Amniotic epithelial cell (primary cell): ENCODE results near the gene ZNF385D.

ENCODE experiments used
- DNase-seq: peaks from one replicate; pipeline ENCODE4 v3.0.0-alpha.2; 2010; ENCODE audit warnings: low read depth

The ZNF385D gene

DNA sequence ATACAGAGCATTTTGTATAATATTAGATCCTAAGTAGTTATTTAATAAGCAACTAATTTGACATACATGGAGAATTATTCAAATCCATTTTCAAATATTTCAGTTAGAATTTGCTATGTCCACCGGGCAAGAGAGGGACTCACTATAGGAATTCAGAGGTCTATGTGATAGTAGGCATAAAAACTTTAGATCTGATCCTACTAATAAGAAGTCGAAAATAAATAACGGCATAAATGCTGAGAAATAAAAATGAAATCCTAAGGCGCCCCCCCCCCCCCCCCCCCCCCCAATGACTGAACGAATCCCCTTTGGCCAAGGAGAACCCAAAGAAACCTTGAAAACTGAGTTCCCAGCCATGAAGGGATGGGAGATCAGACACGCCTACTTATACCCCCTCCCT lies 80.6 kb downstream of the ZNF385D start:
- no peak for DNase-seq

GRCh38 chr3:21668012-21668411 lies 83.0 kb downstream of the ZNF385D start:
- DNase-seq, result no peak

GRCh38 chr3:21665444-21666100 lies 85.4 kb downstream of the ZNF385D start:
- DNase-seq, result no peak

- DNase-seq, result no peak
These were observed 86.0 kb downstream of the ZNF385D start for GRCh38 chr3:21664996-21665395.

- no peak for DNase-seq
These were observed 88.6 kb downstream of the ZNF385D start for GRCh38 chr3:21662403-21662802.

DNA sequence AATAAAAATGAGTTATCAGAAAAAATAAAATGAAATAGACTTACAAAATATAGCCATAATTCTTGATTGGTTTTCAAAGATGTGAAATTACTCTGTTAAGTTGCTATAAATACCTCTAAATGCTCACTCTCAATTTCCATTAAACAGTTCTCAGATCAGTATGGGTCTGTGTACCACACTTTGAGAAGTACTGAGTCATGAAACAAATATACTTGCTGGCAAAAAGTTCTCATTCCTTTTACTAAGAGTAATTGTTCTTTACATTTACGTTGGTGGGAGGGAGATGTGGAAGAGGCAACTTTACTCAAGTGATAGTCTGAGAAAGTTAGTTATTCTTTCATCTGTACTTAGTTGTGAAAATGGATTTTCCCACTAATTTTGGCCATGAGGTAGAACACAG lies 96.3 kb downstream of the ZNF385D start:
- peak; percentile 61 for DNase-seq

DNA sequence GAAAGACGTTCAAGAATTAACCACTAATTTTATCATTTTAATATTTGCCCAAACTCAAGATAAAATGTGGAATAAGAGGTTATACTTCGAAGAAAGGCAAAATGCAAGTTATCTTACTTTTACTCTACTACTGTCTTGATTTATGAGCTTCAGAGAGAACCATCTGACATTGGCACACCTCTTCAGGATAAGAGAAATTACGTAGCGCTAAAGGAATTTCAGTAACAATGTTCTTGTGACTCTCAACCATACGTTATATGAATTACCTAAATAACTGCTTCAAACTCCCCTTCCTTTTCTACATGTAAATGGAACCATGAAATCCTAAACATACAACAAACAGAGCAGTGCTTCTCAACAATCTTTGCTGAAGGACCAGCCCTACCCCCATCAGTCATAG lies 96.8 kb downstream of the ZNF385D start:
- DNase-seq, result peak; percentile 76

DNA sequence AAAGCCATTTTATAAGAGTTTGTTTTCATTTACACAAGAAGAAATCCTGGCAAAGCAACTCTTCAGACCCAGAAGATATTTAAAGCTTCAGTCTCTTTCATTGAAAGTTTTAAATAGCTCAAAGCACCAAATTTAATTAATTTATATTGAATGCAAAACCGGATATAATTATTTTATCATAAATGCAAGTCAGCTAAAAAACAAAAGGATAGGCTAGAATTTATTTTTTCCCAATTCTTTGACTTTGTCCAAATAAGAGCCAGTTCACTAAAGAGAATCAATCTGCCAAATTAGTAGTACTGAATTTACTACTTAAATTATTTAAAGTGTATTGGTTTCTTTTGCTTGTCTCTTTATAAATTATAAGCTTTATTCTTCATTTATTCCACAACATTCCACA lies 101.5 kb downstream of the ZNF385D start:
- no peak for DNase-seq

GRCh38 chr3:21647961-21648360 lies 103.0 kb downstream of the ZNF385D start:
- no peak for DNase-seq

- DNase-seq, result peak; percentile 7
These were observed 105.7 kb downstream of the ZNF385D start for GRCh38 chr3:21645121-21645897.

DNA sequence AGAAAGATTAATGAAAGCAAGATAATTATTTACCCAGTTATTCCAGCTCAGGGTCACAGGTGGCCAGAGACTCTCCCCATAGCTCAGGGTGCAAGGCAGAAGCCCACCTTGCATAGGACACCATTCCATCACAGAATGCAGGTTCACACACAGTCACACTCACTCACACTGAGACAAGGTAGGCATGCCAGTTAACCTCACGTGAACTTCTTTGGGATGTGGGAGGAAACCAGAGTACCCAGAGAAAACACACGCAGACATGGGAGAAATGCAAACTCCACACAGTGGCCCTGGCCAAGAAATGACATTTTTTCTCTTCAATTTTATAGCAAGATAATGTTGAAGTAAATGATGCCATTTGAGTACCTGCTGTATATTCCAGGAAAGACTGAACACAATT lies 106.7 kb downstream of the ZNF385D start:
- DNase-seq, result no peak

DNA sequence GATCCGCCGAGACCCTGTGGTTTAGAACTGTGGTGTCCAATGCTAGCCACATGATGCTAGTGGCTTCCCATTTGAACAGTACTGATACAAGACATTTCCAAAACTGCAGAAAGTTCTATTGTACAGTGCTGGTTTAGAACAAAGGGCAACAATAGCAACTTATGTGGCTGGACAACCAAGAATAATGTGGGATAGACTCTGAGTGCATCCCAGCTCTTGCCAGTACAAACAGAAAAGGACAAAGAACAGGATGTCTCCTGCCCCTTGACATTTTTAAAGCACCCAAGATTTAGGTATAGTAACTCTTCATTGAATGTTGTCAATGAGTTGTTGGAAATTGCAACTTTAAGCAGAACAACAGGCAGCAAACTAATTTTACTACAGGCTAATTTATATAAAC lies 107.3 kb downstream of the ZNF385D start:
- DNase-seq, result no peak

GRCh38 chr3:21642433-21642832 lies 108.6 kb downstream of the ZNF385D start:
- DNase-seq, result no peak

DNA sequence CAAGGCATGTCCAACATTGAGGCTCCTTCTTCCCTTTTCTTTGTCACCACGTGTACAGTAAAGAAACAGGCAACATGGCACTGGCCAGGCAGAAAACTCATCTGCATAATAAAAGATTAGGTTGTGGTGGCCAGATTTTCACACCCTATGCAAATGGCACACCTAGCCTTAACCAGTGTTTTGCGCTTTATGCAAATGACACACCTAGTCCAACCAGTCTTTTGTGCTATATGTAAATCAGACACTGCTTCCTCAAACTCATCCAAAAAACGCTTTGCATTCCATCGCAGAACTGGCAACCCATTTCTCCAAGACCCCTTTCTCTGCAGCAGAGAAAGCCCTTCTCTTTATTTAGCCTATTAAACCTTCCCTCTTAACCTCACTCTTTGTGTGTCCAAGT lies 109.1 kb downstream of the ZNF385D start:
- no peak for DNase-seq

DNA sequence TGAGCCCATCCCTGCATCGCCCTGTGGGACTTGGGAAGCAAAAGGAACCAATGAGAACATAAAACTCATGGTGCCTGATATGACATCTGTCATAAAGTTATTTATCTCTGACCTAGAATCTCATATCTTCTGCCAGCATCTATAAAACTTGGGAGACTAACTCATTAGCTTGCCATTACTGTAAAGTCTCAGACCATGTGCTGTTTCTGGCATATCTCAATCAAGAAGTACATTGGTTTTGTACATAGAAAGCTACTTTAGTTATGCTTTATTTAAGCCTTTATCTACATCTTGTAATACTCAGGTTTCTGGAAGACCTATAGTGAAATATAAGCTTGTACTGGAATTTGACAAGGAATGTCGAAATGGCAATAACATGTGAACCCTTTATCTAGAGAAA lies 112.5 kb downstream of the ZNF385D start:
- DNase-seq, result peak; percentile 17

DNA sequence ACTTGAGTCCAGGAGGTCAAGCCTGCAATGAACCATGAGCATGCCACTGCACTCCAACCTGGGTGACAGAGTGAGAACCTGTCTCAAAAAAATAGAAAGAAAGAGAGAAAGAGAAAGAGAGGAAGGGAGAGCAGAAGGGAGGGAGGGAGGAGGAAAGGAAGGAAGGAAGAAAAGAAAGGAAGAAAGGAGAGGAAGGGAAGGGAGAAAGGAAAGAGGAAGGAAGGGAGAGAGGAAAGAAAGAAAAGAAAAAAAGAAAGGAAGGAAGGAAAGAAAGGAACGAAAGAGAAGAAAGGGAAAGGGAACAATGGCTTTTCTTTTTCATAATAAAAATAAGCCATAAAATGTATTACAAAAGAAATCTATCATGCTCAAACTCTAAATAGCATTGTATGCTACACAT lies 116.9 kb downstream of the ZNF385D start:
- DNase-seq, result no peak

GRCh38 chr3:21624524-21624923 lies 126.5 kb downstream of the ZNF385D start:
- no peak for DNase-seq

GRCh38 chr3:21621181-21621651 lies 129.8 kb downstream of the ZNF385D start:
- DNase-seq, result peak; percentile 60

GRCh38 chr3:21620511-21621155 lies 130.4 kb downstream of the ZNF385D start:
- no peak for DNase-seq

DNA sequence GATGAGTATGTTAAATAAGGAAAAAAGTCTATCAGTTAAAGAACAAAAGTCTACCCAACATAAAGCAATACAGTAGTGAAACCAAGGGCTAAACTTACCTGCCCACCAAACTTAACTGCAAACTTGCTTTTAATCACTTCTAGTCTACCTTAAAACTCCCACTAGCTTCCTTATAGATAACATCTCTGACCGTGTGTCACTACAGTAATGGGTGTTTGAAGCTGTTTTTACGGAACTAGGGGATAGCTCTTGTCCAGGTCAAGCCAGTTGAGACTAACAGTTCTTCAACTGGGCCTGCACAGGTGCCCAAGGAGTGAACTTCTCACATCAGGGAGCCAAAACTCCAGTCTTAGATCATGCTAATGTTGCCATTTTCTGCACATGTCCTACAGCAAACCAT lies 132.3 kb downstream of the ZNF385D start:
- no peak for DNase-seq

GRCh38 chr3:21613372-21614070 lies 137.5 kb downstream of the ZNF385D start:
- no peak for DNase-seq

- DNase-seq, result no peak
These were observed 149.8 kb downstream of the ZNF385D start for GRCh38 chr3:21601178-21601577.

DNA sequence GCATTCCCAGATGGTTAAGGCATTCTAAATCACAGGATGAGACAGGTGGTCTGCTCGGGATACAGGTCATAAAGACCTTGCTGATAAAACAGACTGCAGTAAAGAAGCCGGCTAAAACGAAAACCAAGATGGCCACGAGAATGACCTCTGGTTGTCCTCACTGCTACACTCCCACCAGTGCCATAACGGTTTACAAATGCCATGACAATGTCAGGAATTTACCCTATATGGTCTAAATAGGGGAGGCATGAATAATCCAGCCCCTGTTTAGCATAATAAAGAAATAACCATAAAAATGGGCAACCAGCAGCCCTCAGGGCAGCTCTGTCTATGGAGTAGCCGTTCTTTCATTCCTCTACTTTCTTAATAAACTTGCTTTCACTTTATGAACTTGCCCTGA lies 151.1 kb downstream of the ZNF385D start:
- no peak for DNase-seq
